Measurements from ENCODE around the gene LRCH1. TPM values are rescaled to one million over a fixed set of nuclear protein-coding genes. Genes with fewer than 3 reads are reported as not detected.

Gene LRCH1
- total and polyA plus RNA-seq, 10 of the 15 experiments (the other 5 are each of a cell fraction or from before 2014, with no cell fraction given) = 5.3 to 48.9 (median 14.4) TPM

- no peak for TF ChIP-seq TARDBP (IDR thresholded peaks at IDR 0.05; ENCODE audit: borderline replicate concordance)
- peak; percentile 71 for TF ChIP-seq ZNF384 (IDR thresholded peaks at IDR 0.05; ENCODE audit: borderline replicate concordance, low read depth, low read length)
- TF ChIP-seq BMI1 (IDR thresholded peaks at IDR 0.05; ENCODE audit: borderline replicate concordance) = no peak
- peak; percentile 60 for TF ChIP-seq MEF2B (IDR thresholded peaks at IDR 0.05; ENCODE audit: partially characterized antibody, poor library complexity, severe bottlenecking)
- TF ChIP-seq TBL1XR1 (IDR thresholded peaks at IDR 0.05; ENCODE audit: low read depth, low read length) = 0 out of 2 replicates have a peak, but pooled peaks have one; percentile 33
- TF ChIP-seq USF2 (IDR thresholded peaks at IDR 0.05; ENCODE audit: borderline replicate concordance, low read depth, low read length) = no peak
- peak; percentile 60; the same call in 1 of the 2 replicates for TF ChIP-seq YY1 (IDR thresholded peaks at IDR 0.05; ENCODE audit: low read depth, low read length)
- peak in 1 of 2 experiments; percentile 28; a peak in 1 of 4 replicates for TF ChIP-seq IKZF2 (IDR thresholded peaks at IDR 0.05)
- TF ChIP-seq, protein P1, sequence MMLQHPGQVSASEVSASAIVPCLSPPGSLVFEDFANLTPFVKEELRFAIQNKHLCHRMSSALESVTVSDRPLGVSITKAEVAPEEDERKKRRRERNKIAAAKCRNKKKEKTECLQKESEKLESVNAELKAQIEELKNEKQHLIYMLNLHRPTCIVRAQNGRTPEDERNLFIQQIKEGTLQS (IDR thresholded peaks at IDR 0.05; ENCODE audit: borderline replicate concordance, extremely low read depth, low read depth, low read length) = no peak
- TF ChIP-seq MXI1 (IDR thresholded peaks at IDR 0.05; ENCODE audit: low read depth, low read length) = no peak
Observed at GRCh38 chr13:46598140-46598819, 45.3 kb downstream of the LRCH1 start (continued).

GRCh38 chr13:46598820-46599180 lies 45.8 kb downstream of the LRCH1 start:
- ChIA-PET POLR2A (interaction anchor here (1.0 to 2.3 kb wide), 3 partner anchors 9 to 21 kb away, joined by 3 to 8 read pairs (median 5); no protein-coding TSS in a partner anchor), CTCF (interaction anchor here (1.4 kb wide), 1 partner anchor 44 kb away, joined by 4 read pairs; no protein-coding TSS in a partner anchor), SMC1A (ENCODE audit: uncharacterized antibody, unreplicated experiment) (interaction anchor here (0.7 to 15.8 kb wide), 10 partner anchors 13 to 122 kb away, joined by 3 to 367 read pairs (median 4); no protein-coding TSS in a partner anchor), RAD21 (ENCODE audit: unreplicated experiment) (interaction anchor here (0.7 to 1.1 kb wide), 4 partner anchors 20 to 194 kb away, joined by 3 to 6 read pairs (median 4); no protein-coding TSS in a partner anchor)
- Histone ChIP-seq H2AFZ (ENCODE audit: control insufficient read depth, low read depth, low read length) (no peak overlapping the region), H3K36me3 (ENCODE audit: control insufficient read depth in 2 of 2, insufficient read depth in 2 of 2, low read length in 1 of 2) (0 out of 4 replicates have a peak, but pooled peaks cover 0 to 3% of the 10 kb centered on the region in 2 experiments), H3K27me3 (replicated peaks in 1 of 2; ENCODE audit: control insufficient read depth in 2 of 2, insufficient read depth in 2 of 2, low read length in 1 of 2) (no peaks in the 10 kb centered on the region), H3K27ac (ENCODE audit: control insufficient read depth, insufficient read depth) (peak overlapping the region; percentile 62), H4K20me1 (ENCODE audit: control insufficient read depth, insufficient read depth) (no peaks in the 10 kb centered on the region), H3K9ac (ENCODE audit: control insufficient read depth, insufficient read depth, low read length) (no peak overlapping the region), H3K79me2 (ENCODE audit: control insufficient read depth, insufficient read depth, low read length) (peaks cover 99% of the 10 kb centered on the region), H3K4me1 (ENCODE audit: control insufficient read depth, insufficient read depth, low read length) (peaks cover 58% of the 10 kb centered on the region), H3K4me3 (0 out of 2 replicates have a peak overlapping the region, but pooled peaks have one; percentile 48), H3K4me2 (ENCODE audit: control insufficient read depth, insufficient read depth) (peak overlapping the region; percentile 77), H3K9me3 (replicated peaks; ENCODE audit: control insufficient read depth, insufficient read depth, low read length) (no peaks in the 10 kb centered on the region)
- 0% methylated on average over 2 of the region's 2 CpGs for WGBS (ENCODE audit: insufficient coverage, insufficient replicate concordance, low lambda C conversion rate, missing lambda C conversion rate)
- in situ Hi-C loops (cut with MboI) = no loop called here
- no TSS peak for BruUV-seq (replicated peaks)
- FAIRE-seq (no peak), DNase-seq (ENCODE audit: low read depth, low spot score) (no peak), ATAC-seq (peak; percentile 73)
- intact Hi-C loops (cut with micrococcal nuclease; ENCODE audit: unreplicated experiment) = loop anchor here (2.0 kb wide), 1 partner anchor 46 kb away; the partner anchor contains the start of gene LRCH1
- 0 out of 2 replicates have a peak, but pooled peaks have one; percentile 37 for TF ChIP-seq EED (IDR thresholded peaks at IDR 0.05; ENCODE audit: low read depth)
- TF ChIP-seq ETV6 (conservative IDR thresholded peaks at IDR 0.05 in 1 of 2, IDR thresholded peaks at IDR 0.05 in 1 of 2; ENCODE audit: borderline replicate concordance in 1 of 2, low read depth in 1 of 2) = 0 out of 4 replicates have a peak, but pooled peaks of 1 of the 2 experiments have one; percentile 18
- TF ChIP-seq ZNF207 (IDR thresholded peaks at IDR 0.05; ENCODE audit: borderline replicate concordance) = no peak
- TF ChIP-seq CBFB (IDR thresholded peaks at IDR 0.05; ENCODE audit: low read depth) = peak; percentile 62
- peak; percentile 60 for TF ChIP-seq NFIC (IDR thresholded peaks at IDR 0.05; ENCODE audit: low read depth, low read length)
- TF ChIP-seq EP300 (IDR thresholded peaks at IDR 0.05; ENCODE audit: borderline replicate concordance in 1 of 2, control insufficient read depth in 1 of 2, low read depth in 2 of 2, low read length in 2 of 2) = 0 out of 4 replicates have a peak, but pooled peaks of 1 of the 2 experiments have one; percentile 16
- TF ChIP-seq YY1 (IDR thresholded peaks at IDR 0.05; ENCODE audit: low read depth, low read length) = 0 out of 2 replicates have a peak, but pooled peaks have one; percentile 9
- TF ChIP-seq RUNX3 (IDR thresholded peaks at IDR 0.05; ENCODE audit: low read length) = peak; percentile 54

Measured in GM12878 (cell line).